ENCODE measurements around the gene CFAP251.
"Not testable (repeated sequence)": the region's sequence is repeated elsewhere in the genome, so short reads cannot be mapped to it uniquely, and the experiment has no call there.

CFAP251 gene

DNA sequence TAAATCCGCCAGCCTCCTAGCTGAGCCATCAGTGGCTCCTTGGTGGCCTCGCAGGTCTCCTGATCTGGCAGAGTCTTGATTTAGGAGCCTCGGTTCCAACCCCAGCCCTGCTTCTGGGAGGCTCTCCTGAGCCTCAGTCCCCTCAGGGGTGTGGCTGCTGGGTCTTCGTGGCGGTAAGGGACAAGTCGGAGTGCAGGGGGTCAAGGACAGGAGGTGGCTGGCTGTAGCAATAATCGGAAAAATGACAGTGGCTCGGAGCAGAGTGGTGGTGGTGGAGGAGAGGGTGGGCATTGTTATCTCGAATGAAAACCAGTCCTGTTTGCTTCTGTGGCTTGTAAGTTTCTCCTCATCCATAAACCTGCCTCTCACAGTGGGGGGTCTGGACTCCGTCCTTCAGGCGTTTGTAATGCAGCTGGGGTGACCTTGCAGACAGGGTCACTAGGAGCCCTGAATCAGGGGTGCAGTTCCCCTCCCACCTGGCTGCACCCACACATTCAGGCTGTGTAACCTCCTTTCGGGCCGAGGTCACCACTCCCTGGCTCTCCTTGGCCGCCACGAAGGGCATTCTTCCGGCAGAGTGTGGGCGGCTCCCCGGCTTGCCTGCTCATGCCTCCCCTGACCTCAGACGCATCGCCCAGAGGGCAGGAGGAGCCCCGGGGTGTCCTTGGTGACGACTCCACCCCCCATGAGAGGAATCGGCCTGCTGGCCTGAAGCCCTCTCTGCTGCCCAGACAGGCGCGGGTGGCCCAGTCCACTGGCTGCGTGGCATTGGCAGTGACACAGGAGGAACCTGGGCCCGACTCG, 111.4 kb downstream of the CFAP251 start:
- no peak for DNase-seq

DNA sequence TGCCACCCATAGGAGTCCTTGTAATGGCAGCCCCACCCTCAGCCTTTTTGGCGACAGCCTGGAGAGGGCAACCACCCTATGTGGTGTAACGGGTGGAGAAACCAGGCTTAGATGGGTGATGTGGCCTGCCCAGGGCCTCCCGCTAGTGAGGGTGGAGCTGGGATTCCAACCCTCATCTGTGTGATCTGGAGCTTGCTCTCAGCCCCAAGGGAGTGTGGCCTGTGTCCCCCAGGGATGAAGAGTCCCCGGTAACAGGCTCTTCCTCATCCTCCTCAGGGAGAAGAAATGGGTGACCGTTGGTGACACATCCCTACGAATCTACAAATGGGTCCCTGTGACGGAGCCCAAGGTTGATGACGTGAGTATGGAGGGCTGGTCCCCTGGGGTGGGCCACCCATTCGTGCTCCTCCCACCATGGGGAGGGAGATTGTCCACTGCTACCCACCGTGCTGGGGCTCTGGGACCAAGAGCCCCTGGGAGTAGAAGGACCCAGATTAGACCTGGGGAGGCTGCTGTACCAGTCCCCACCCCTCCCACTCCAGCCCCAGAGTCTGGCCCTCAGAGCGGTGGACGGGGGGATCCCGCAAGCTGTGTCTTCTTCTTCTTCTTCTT, 112.1 kb downstream of the CFAP251 start:
- DNase-seq, result no peak

DNA sequence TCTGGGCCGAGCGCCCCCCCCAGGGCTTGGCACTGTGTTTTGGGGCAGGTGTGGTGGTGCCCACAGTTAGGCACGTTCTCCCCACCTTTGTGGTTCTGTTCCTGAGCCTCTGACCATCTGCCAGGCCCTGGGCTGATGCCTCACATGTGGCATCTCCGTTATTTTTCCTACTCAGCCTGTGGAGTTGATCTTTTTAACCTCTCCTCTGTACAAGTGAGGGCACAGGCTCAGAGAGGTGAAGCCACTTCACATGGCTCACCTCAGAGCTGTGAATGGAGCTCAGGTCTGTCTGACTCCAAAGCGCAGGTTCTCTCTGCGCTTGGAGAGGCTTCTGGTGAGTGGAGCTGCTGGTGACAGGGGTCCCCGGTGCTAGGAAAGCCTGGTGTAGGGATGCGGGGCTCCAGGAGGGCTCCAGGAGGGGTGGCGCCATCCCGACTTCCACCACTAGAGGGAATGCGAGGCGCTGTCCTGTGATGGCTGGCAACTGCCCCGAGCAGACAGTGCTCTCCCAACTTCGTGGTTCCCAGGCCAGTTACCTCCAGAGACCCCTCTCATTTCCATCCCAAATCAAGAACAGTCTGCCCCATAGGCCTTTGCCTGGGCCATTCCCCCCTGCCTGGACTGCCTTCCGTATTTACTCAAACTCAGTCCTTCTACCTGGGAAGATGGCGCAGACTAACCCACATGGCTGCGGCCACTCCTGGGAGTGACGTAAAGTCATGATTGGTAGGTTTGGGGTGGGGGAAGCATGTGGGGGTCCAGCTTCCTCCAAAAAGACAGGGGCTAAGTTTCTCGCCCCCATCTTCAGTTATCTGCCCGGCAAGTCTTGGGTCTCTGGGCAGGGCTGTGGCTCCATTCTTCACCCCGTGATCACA, 113.2 kb downstream of the CFAP251 start:
- DNase-seq, result no peak

DNA sequence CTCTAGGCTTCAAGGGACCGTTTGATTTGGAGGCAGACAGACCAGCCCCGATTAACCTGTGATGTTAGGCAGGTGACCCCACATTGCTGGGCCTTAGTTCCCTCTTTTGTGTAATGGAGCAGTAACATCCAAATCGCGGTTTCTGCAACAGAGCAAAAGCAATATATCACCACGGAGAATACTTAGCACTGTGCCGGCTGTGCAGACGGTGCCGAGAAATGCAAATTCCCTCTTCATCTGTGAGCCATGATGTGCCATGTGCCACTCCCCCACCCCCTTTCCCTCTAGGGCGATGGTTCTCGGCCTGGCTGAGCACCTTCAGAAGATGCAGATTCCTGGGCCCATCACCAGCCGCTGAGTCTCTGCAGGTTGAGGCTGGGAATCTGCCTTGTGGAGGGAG, 114.2 kb downstream of the CFAP251 start:
- DNase-seq, result no peak

DNA sequence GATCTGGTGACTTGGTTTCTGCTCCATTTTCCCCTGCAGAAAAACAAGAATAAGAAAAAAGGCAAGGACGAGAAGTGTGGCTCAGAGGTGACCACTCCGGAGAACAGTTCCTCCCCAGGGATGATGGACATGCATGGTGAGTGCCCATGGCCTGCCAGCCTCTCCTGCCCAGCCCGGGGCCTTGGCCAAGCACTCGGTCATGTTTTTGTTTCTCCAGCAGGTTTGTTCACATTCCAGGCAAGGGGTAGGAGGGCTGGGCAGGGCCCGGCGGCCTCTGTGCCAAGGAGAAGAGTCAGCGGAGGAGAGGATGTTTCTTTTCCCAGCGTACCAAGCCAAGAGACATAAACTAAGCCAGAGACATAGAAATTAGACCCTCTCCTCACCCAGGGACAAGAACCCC, 116.9 kb downstream of the CFAP251 start:
- DNase-seq, result no peak

GRCh38 chr12:122036153-122036552, 117.8 kb downstream of the CFAP251 start:
- no peak for DNase-seq

DNA sequence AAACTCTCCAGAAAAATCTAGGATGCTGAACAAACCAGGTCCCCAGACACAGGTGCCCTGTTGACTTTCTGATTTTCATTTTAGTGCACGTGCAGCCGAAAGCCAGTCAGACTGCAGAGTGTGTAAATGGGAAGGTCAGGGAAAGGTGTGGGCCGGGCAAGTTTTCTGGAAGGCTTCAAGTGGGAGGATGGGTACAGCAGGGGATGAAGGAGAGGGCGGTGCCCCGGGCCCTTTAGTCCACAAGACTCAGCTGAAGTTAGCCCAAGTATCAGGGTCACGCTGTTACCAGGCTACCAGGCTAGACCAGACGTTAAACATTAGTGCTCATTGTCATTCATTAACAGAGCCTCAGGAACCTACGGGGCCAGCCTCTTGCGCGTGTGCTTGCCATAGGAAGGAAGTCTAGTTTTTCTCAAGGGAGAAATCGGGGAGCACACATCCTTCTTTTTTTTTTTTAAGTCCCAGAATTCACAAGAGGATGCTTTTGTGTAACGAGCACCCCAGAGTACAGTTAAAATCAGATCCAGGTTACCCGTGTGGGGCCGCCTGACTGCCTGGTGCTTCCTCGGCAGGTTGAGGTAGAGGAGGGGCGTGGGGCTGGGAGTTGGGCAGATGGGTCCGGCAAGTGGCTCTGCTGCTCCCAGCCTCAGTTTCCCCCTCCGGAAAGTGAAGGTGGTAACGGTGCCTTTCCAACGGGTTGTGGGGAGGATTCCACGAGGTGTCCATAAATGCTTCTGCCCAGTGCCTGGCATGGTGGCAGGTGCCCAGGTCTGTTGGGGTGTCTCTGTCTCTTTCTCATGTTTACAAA, 122.4 kb downstream of the CFAP251 start:
- no peak for DNase-seq

DNA sequence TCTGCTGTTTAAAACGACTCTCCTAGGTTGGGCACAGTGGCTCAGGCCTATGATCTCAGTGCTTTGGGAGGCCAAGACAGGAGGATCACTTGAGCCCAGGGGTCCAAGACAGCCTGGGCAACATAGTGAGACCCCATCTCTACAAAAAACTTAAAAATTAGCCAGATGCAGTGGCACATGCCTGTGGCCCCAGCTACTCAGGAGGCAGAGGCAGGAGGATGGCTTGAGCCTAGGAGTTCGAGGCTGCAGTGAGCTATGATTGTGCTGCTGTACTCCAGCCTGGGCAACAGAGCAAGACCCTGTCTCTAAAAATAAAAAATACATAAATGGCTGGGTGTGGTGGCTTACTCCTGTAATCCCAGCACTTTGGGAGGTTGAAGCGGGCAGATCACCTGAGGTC, 123.1 kb downstream of the CFAP251 start:
- DNase-seq, result not testable (repeated sequence)

DNA sequence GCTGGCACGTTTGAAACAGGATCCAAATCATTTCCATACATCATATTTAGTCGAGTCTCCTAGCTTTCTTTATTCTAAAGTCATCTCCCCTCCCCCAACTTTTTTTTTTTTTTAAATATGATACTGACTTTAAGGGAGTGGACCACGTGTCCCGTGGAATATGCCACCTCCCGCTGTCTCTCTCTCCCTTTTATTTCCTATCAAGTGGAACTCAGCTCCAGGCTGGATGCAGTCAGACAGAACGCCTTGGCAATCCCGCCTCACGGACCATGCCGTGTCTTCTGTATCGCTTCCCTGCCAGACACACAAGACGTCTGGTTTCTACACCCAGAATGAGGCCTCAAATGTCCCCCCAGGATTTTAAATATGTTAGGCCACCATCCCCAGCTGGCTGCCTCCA, 124.5 kb downstream of the CFAP251 start:
- no peak for DNase-seq

- DNase-seq, result no peak
Observed at GRCh38 chr12:122043476-122043875, 125.1 kb downstream of the CFAP251 start.

- no peak for DNase-seq
Observed at GRCh38 chr12:122045262-122045661, 126.9 kb downstream of the CFAP251 start.

- DNase-seq, result no peak
Observed at GRCh38 chr12:122046145-122046544, 127.8 kb downstream of the CFAP251 start.

- DNase-seq, result no peak
Observed at GRCh38 chr12:122048151-122048550, 129.8 kb downstream of the CFAP251 start.

DNA sequence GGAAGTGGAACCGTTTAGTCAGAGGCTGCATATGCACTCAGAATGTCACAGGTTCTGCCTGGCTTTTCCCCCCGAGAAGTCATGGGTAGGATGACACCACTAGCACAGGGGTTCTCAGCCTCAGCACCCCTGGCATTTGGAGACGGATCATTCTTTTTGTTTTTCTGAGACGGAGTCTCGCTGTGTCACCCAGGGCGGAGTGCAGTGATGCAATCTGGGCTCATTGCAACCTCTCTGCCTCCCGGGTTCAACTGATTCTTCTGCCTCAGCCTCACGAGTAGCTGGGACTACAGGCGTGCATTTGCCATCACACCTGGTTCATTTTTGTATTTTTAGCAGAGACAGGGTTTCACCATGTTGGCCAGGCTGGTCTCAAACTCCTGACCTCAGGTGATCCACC, 131.4 kb downstream of the CFAP251 start:
- DNase-seq, result no peak

- DNase-seq, result no peak
Observed at GRCh38 chr12:122050706-122051105, 132.3 kb downstream of the CFAP251 start.

DNA sequence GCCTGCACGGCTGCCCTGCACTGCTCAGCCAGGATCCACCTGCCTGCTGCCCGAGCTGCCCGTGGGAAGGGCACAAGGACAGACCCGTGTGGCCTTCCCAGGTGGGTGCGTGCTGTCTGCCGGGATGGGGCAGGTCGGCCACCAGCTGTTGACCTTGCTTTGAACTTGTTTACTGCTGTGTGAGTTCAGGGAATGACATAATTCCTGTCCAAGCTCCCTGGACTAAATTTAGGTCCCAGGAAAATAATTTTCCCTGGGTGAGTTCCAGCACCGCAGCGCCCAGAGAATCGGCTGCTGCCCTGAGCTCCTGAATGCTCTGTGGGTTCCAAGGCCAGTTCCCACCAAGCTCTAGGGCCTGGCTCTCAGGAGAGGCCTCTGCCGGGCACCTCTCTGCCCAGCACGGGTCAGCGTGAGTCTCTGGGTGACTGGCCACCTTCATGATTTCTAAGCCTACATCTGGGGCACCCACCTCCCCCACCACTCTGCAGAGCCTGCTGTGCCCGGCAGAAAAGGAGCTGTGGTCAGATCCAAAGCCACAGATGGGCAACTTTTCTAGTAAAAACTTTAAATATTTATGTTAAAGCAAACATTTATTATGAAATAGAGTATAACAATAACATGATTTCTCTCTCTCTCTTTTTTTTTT, 133.0 kb downstream of the CFAP251 start:
- DNase-seq, result no peak

GRCh38 chr12:122052285-122052684, 133.9 kb downstream of the CFAP251 start:
- DNase-seq, result no peak
